NT2/D1 (cell line): Measurements from ENCODE around the gene TAF5L.

Experiments used
- DNase-seq: peaks from one replicate; pipeline ENCODE4 v3.0.0-alpha.2; 2011; ENCODE audit warnings: low read depth, low spot score
- H3K27me3 ChIP-seq: 2 replicates; pipeline ENCODE4 v1.6.0; 2011; ENCODE audit warnings: mild to moderate bottlenecking; ENCODE audit not compliant: insufficient read length, insufficient read depth
- H3K36me3 ChIP-seq: 2 replicates; pipeline ENCODE4 v1.6.1; 2011; ENCODE audit warnings: mild to moderate bottlenecking, low read length, mixed read lengths; ENCODE audit not compliant: insufficient read depth, insufficient read length
- H3K4me1 ChIP-seq: 2 replicates; pipeline ENCODE4 v1.5.1; 2011; ENCODE audit not compliant: insufficient read depth, insufficient read length
- H3K4me3 ChIP-seq: 2 replicates; pipeline ENCODE4 v1.5.1; 2011; ENCODE audit warnings: low read depth; ENCODE audit not compliant: insufficient read length
- H3K9ac ChIP-seq: 2 replicates; pipeline ENCODE4 v1.6.0; 2011; ENCODE audit warnings: low read depth; ENCODE audit not compliant: insufficient read length
- H3K9me3 ChIP-seq: 2 replicates; pipeline ENCODE4 v1.5.1; 2011; ENCODE audit warnings: mild to moderate bottlenecking, low read length; ENCODE audit not compliant: insufficient read depth
- SUZ12 ChIP-seq: IDR thresholded peaks from 2 replicates; pipeline ENCODE4 v1.6.1; 2011; ENCODE audit not compliant: insufficient read length, insufficient read depth; ENCODE audit errors: extremely low read depth
- YY1 ChIP-seq: IDR thresholded peaks from 2 replicates; pipeline ENCODE4 v1.6.1; 2011; ENCODE audit not compliant: insufficient read length, insufficient read depth
- ZNF274 ChIP-seq: IDR thresholded peaks from 2 replicates; pipeline ENCODE4 v1.6.1; 2011; ENCODE audit warnings: mild to moderate bottlenecking, low read depth, low read length

Gene TAF5L

GRCh38 chr1:229558460-229559335 lies 67.2 kb downstream of the TAF5L start, which contains the start of gene ABCB10:
TSS of gene ABCB10 (minus strand) at chr1:229558707. CDS start at chr1:229558652, 55 bp downstream.
- no peaks in the 10 kb centered on the region for H3K27me3 ChIP-seq
- H3K9me3 ChIP-seq: no peaks in the 10 kb centered on the region
- H3K36me3 ChIP-seq: peaks cover 14% of the 10 kb centered on the region
- H3K4me1 ChIP-seq: peaks cover 5% of the 10 kb centered on the region
- peak within 1 kb of the TSS; percentile 96 for H3K9ac ChIP-seq
- H3K4me3 ChIP-seq: peak within 1 kb of the TSS; percentile 74
- TF ChIP-seq SUZ12: no peak
- TF ChIP-seq ZNF274: no peak
- no peak for TF ChIP-seq YY1
- DNase-seq: peak; percentile 99

GRCh38 chr1:229557913-229558414 lies 68.0 kb downstream of the TAF5L start:
- H3K9me3 ChIP-seq: no peaks in the 10 kb centered on the region
- H3K27me3 ChIP-seq: no peaks in the 10 kb centered on the region
- TF ChIP-seq SUZ12 (no peak), YY1 (no peak), ZNF274 (no peak)
- H3K36me3 ChIP-seq: peaks cover 14% of the 10 kb centered on the region
- H3K4me3 ChIP-seq: peak overlapping the region; percentile 74
- peaks cover 5% of the 10 kb centered on the region for H3K4me1 ChIP-seq
- no peak for DNase-seq
- H3K9ac ChIP-seq: peak overlapping the region; percentile 96

- TF ChIP-seq YY1 (no peak), SUZ12 (no peak), ZNF274 (no peak)
- peak overlapping the region; percentile 96 for H3K9ac ChIP-seq
- no peaks in the 10 kb centered on the region for H3K9me3 ChIP-seq
- H3K36me3 ChIP-seq: peaks cover 14% of the 10 kb centered on the region
- DNase-seq: no peak
- no peaks in the 10 kb centered on the region for H3K27me3 ChIP-seq
- peak overlapping the region; percentile 74 for H3K4me3 ChIP-seq
- H3K4me1 ChIP-seq: peaks cover 5% of the 10 kb centered on the region
Measured at GRCh38 chr1:229557200-229557850, 68.6 kb downstream of the TAF5L start.

GRCh38 chr1:229554886-229555621 lies 70.9 kb downstream of the TAF5L start:
- no peak for DNase-seq
- H3K27me3 ChIP-seq: no peaks in the 10 kb centered on the region
- no peak overlapping the region for H3K9ac ChIP-seq
- TF ChIP-seq SUZ12 (no peak), ZNF274 (no peak), YY1 (no peak)
- peaks cover 5% of the 10 kb centered on the region for H3K4me1 ChIP-seq
- H3K36me3 ChIP-seq: peaks cover 14% of the 10 kb centered on the region
- H3K9me3 ChIP-seq: no peaks in the 10 kb centered on the region
- H3K4me3 ChIP-seq: no peak overlapping the region

- H3K27me3 ChIP-seq: no peaks in the 10 kb centered on the region
- no peak for TF ChIP-seq ZNF274
- TF ChIP-seq SUZ12: no peak
- no peak for TF ChIP-seq YY1
- H3K9ac ChIP-seq: no peak overlapping the region
- DNase-seq: no peak
- H3K9me3 ChIP-seq: no peaks in the 10 kb centered on the region
- peaks cover 21% of the 10 kb centered on the region for H3K36me3 ChIP-seq
- H3K4me3 ChIP-seq: no peak overlapping the region
- H3K4me1 ChIP-seq: peaks cover 5% of the 10 kb centered on the region
Measured at GRCh38 chr1:229553621-229554130, 72.2 kb downstream of the TAF5L start.

- no peak for DNase-seq
- H3K9ac ChIP-seq: no peak overlapping the region
- H3K4me3 ChIP-seq: no peak overlapping the region
- no peaks in the 10 kb centered on the region for H3K9me3 ChIP-seq
- peaks cover 26% of the 10 kb centered on the region for H3K36me3 ChIP-seq
- TF ChIP-seq ZNF274 (no peak), YY1 (no peak), SUZ12 (no peak)
- peaks cover 5% of the 10 kb centered on the region for H3K4me1 ChIP-seq
- no peaks in the 10 kb centered on the region for H3K27me3 ChIP-seq
Measured at GRCh38 chr1:229552732-229553131, 73.2 kb downstream of the TAF5L start.
